Measurements from ENCODE around the gene MED15. TPM values are rescaled to one million over a fixed set of nuclear protein-coding genes. Genes with fewer than 3 reads are reported as not detected.
"Not testable (repeated sequence)": the region's sequence is repeated elsewhere in the genome, so short reads cannot be mapped to it uniquely, and the experiment has no call there.

Gene MED15
- total and polyA plus RNA-seq, 3 experiments from 2014 or later, result 98.0 to 120 (median 106) TPM

DNA sequence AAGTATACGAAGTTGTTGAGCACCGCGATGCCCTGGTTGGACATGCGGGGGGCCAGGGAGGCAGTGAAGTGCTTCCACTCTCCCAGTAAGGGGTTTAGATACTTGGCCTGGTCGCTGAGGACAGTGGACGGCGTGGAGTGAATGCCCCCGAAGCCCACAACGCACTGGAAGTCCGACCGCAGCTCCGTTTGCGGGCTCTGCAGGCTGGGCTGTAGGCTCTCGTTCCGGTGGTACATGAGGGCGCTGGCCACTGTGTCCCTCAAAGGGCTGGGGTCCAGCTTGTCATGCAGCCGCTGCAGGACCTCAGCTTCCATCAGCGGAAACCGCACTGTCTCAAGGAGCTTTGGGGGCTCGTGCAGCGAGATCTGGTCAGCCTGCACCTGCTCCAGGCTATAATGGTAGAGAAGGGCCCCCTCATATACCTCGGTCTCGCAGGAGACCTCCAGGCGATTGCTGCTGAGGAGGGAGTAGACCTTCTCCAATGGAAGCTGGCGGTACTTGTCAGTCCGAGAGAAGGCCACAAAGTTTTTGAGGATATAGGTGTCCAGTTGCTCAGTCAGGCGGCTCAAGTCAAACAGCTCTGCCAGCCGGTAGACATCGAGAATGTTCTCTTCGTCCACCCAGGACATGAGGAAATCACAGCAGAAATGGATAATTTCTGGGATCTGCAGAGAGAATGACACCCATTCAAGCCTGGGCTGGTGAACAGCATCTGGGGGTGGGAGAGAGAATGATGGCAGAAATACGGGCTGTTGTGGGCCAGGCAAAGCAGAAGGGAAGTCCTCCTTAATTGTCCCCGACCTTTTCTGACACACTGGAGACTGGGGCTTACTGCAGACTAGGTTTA lies 42.3 kb upstream of the MED15 start:
- Histone ChIP-seq H3K9me3 (ENCODE audit: low read length) (no peaks in the 10 kb centered on the region), H3K36me3 (ENCODE audit: insufficient read depth, low read length) (no peaks in the 10 kb centered on the region), H3K4me1 (ENCODE audit: insufficient read depth, low read length) (peaks cover 67% of the 10 kb centered on the region), H3K27ac (ENCODE audit: low read depth, low read length) (peak overlapping the region; percentile 66), H3K27me3 (ENCODE audit: insufficient read depth, low read length, poor library complexity, severe bottlenecking) (no peaks in the 10 kb centered on the region), H3K4me3 (ENCODE audit: low read length) (peak overlapping the region; percentile 7)
- H3K4me1 Mint-ChIP-seq, result peaks cover 58 to 66% (median 62%) of the 10 kb centered on the region in 3 donors
- H3K27ac Mint-ChIP-seq, result peak overlapping the region; percentile 91 to 99 (median 97)
- POLR2A ChIA-PET, result interaction anchor here (0.6 to 2.4 kb wide), 11 partner anchors 30 to 143 kb away, joined by 3 to 16 read pairs (median 8); partner anchors contain the start of genes KLHL22 and MED15
- no peaks in the 10 kb centered on the region for H3K27me3 Mint-ChIP-seq
- no peak for DNase-seq
- CTCF ChIA-PET, result interaction anchor here (1.0 to 3.7 kb wide), 9 partner anchors 9 to 104 kb away, joined by 3 to 28 read pairs (median 7); no protein-coding TSS in a partner anchor
- H3K9me3 Mint-ChIP-seq, result no peaks in the 10 kb centered on the region
- peaks cover 10 to 22% (median 12%) of the 10 kb centered on the region in 3 donors for H3K36me3 Mint-ChIP-seq
- H3K4me3 Mint-ChIP-seq, result peak overlapping the region in 6 of 7 donors; percentile 54 to 85 (median 68)

DNA sequence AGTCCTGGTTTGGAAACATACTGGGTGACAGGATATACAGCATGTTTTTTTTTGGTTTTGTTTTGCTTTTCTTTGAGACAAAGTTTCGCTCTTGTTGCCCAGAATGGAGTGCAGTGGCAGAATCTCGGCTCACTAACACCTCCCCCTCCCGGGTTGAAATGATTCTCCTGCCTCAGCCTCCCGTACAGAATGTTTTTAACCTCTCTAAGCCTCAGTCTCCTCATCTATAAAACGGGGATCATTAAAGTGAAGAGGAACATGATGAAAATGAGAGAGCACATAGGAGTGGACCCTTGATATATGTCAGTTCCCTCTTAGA lies 41.7 kb upstream of the MED15 start:
- Histone ChIP-seq H3K27ac (ENCODE audit: low read depth, low read length) (no peak overlapping the region), H3K4me3 (ENCODE audit: low read length) (no peak overlapping the region), H3K9me3 (ENCODE audit: low read length) (no peaks in the 10 kb centered on the region), H3K4me1 (ENCODE audit: insufficient read depth, low read length) (peaks cover 67% of the 10 kb centered on the region), H3K27me3 (ENCODE audit: insufficient read depth, low read length, poor library complexity, severe bottlenecking) (no peaks in the 10 kb centered on the region), H3K36me3 (ENCODE audit: insufficient read depth, low read length) (peaks cover 2% of the 10 kb centered on the region)
- no peaks in the 10 kb centered on the region for H3K27me3 Mint-ChIP-seq
- CTCF ChIA-PET, result interaction anchor here (1.1 kb wide), 1 partner anchor 26 kb away, joined by 4 read pairs; no protein-coding TSS in a partner anchor
- H3K36me3 Mint-ChIP-seq, result peaks cover 11 to 25% (median 16%) of the 10 kb centered on the region in 3 donors
- DNase-seq, result peak in 1 of 5 donors; percentile 13
- POLR2A ChIA-PET, result interaction anchor here (0.7 kb wide), 1 partner anchor 143 kb away, joined by 4 read pairs; no protein-coding TSS in a partner anchor
- H3K4me1 Mint-ChIP-seq, result peaks cover 58 to 66% (median 61%) of the 10 kb centered on the region in 3 donors
- peak overlapping the region; percentile 91 to 99 (median 96) for H3K27ac Mint-ChIP-seq
- peak overlapping the region in 6 of 7 donors; percentile 54 to 85 (median 60) for H3K4me3 Mint-ChIP-seq
- no peaks in the 10 kb centered on the region for H3K9me3 Mint-ChIP-seq

DNA sequence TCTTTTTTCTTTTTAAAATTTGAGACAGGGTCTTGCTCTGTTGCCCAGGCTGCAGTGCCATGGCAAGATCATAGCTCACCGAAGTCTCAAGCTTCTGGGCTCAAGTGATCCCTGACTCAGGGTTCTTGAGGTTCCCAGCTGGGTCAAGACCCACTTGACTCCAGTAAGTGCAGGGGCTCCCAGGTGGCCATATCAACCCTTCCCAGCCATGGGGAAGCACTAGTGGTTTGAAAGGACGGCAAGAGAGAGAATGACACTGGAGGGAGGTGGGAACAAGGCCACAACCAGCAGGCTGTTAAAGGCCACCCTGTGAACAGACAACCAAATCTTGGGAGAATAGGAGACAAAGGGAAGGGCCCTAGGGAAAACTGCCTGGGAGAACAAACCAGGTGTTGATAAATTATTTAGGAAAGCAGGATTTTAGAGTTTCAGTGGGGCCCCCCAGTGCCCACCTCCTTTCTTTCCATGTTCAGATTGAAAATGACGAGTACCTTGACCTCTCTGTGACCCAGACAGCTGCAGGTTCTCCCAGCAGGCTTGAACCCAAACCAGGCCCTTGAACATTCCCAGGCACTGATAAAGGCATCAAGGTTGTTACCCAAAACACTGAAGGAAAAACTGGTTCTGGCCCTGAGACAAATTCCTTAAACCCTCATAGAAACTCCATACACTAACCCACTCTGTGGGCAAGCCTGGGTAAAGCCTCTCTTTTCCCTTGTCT lies 40.6 kb upstream of the MED15 start:
- H3K36me3 Mint-ChIP-seq, result peaks cover 9 to 31% (median 17%) of the 10 kb centered on the region in 3 donors
- peak overlapping the region; percentile 56 to 95 (median 73) for H3K27ac Mint-ChIP-seq
- peaks cover 67% of the 10 kb centered on the region for H3K4me1 ChIP-seq (ENCODE audit: insufficient read depth, low read length)
- H3K4me3 Mint-ChIP-seq, result no peak overlapping the region
- no peaks in the 10 kb centered on the region for H3K27me3 ChIP-seq (ENCODE audit: insufficient read depth, low read length, poor library complexity, severe bottlenecking)
- CTCF ChIA-PET, result interaction anchor here (2.1 kb wide), 1 partner anchor 10 kb away, joined by 8 read pairs; no protein-coding TSS in a partner anchor
- peaks cover 55 to 61% (median 56%) of the 10 kb centered on the region in 3 donors for H3K4me1 Mint-ChIP-seq
- no peak overlapping the region for H3K4me3 ChIP-seq (ENCODE audit: low read length)
- H3K36me3 ChIP-seq (ENCODE audit: insufficient read depth, low read length), result peaks cover 13% of the 10 kb centered on the region
- POLR2A ChIA-PET, result no interaction called here
- no peak for DNase-seq
- no peak overlapping the region for H3K27ac ChIP-seq (ENCODE audit: low read depth, low read length)
- H3K9me3 Mint-ChIP-seq, result no peaks in the 10 kb centered on the region
- H3K9me3 ChIP-seq (ENCODE audit: low read length), result no peaks in the 10 kb centered on the region
- no peaks in the 10 kb centered on the region for H3K27me3 Mint-ChIP-seq

DNA sequence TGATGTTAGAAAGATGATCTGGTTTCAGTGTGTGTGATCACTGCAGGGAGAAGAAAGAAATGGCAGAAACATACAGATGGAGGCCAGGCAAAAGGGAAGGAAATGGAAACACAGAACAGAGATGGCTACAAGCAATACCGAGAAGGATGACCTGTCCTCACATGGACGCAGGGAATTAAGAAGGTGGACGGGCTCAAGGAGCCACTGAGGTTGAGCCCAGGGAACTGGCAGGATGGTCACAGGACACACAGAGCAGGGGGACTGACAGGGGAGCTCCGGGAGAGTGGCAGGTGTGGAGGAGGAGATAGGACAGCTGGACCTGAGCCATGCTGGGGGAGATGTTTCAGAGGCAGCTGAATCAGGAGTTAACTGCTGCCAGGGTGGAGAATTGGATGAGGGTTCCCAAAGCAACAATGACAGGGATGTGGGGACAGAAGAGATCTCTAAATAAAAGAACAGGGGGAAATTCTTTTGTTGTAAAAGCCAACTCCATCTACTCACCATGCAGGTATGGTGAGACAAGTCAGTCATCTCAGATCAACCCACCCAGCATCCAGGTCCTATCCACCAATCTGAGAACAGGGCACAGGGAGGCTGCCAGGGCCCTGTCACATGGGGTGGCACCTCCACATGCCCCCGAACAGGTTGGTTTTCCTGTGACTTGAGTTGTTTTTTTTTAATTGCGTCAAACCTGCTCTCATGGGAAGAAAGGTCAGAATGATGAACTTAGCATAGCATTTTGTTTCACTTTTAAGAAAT lies 38.1 kb upstream of the MED15 start:
- ChIA-PET CTCF (no interaction called here), POLR2A (no interaction called here)
- H3K9me3 ChIP-seq (ENCODE audit: low read length), result no peaks in the 10 kb centered on the region
- H3K4me3 ChIP-seq (ENCODE audit: low read length), result no peak overlapping the region
- no peaks in the 10 kb centered on the region for H3K27me3 ChIP-seq (ENCODE audit: insufficient read depth, low read length, poor library complexity, severe bottlenecking)
- no peak overlapping the region for H3K27ac ChIP-seq (ENCODE audit: low read depth, low read length)
- Mint-ChIP-seq H3K27me3 (no peaks in the 10 kb centered on the region), H3K36me3 (peaks cover 9 to 29% (median 17%) of the 10 kb centered on the region in 3 donors), H3K4me3 (peak overlapping the region in 2 of 7 donors; percentile 1 to 58), H3K9me3 (no peaks in the 10 kb centered on the region), H3K4me1 (peaks cover 34 to 40% (median 36%) of the 10 kb centered on the region in 3 donors), H3K27ac (peak overlapping the region; percentile 19 to 94 (median 88))
- no peak for DNase-seq
- peaks cover 13% of the 10 kb centered on the region for H3K36me3 ChIP-seq (ENCODE audit: insufficient read depth, low read length)
- H3K4me1 ChIP-seq (ENCODE audit: insufficient read depth, low read length), result peaks cover 47% of the 10 kb centered on the region

DNA sequence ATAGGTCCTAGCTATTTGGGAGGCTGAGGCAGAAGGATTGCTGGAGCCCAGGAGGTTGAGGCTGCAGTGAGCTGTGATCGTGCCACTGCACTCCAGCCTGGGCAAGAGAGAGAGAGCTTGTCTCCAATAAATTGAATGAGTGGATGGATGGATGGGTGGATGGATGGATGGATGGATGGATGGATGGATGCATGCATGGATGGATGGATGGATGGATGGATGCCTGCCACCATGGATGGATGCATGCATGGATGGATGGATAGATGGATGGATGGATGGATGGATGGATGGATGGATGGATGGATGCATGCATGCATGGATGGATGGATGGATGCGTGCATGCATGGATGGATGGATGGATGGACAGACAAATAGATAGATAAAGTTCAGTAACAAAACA lies 36.9 kb upstream of the MED15 start:
- CTCF ChIA-PET, result interaction anchor here (0.7 to 1.3 kb wide), 2 partner anchors 8 to 22 kb away, joined by 3 read pairs; no protein-coding TSS in a partner anchor

DNA sequence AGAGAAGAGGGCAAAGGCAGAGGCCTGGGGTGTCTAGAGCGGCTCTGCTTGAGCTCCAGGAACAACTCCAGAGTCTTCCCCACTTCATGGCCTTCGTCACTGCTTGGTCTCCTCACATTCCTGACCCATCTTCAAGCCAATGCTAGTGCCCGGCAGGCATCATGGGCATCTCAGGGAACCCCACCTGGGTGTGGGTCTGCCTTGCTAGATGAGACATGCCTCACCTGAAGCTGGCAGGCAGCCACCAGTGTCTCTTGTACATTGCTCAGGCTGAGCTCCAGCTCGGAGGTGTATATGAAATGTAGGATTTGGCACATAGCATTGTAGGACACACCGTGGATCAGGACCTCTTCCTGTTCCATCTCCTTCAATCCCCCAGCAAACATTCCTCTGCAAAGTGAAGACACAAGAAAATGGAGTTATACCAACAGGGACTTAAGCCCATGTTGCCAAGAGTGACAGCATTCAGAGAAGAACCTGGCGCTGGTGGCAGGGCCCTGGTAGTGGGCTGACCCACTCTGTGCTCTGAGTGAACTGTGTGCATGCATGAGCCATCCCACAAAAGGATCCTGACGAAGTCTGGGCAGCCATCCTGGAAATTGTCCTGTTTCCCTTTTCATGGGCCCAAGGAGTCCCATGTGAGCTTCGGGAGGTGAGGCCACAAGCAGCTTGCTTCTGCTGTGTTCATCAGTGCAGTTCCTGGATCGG lies 36.1 kb upstream of the MED15 start:
- H3K4me1 Mint-ChIP-seq, result peaks cover 21 to 35% (median 35%) of the 10 kb centered on the region in 3 donors
- peak overlapping the region in 4 of 8 donors; percentile 11 to 91 (median 52) for H3K27ac Mint-ChIP-seq
- Histone ChIP-seq H3K27ac (ENCODE audit: low read depth, low read length) (no peak overlapping the region), H3K4me1 (ENCODE audit: insufficient read depth, low read length) (peaks cover 41% of the 10 kb centered on the region), H3K9me3 (ENCODE audit: low read length) (no peaks in the 10 kb centered on the region), H3K4me3 (ENCODE audit: low read length) (no peak overlapping the region), H3K36me3 (ENCODE audit: insufficient read depth, low read length) (peaks cover 13% of the 10 kb centered on the region), H3K27me3 (ENCODE audit: insufficient read depth, low read length, poor library complexity, severe bottlenecking) (no peaks in the 10 kb centered on the region)
- H3K36me3 Mint-ChIP-seq, result peaks cover 9 to 25% (median 11%) of the 10 kb centered on the region in 3 donors
- H3K4me3 Mint-ChIP-seq, result no peak overlapping the region
- H3K9me3 Mint-ChIP-seq, result no peaks in the 10 kb centered on the region
- H3K27me3 Mint-ChIP-seq, result no peaks in the 10 kb centered on the region
- no peak for DNase-seq
- ChIA-PET POLR2A (interaction anchor here (0.6 kb wide), 1 partner anchor 143 kb away, joined by 6 read pairs; no protein-coding TSS in a partner anchor), CTCF (interaction anchor here (0.6 to 1.3 kb wide), 3 partner anchors 11 to 101 kb away, joined by 3 read pairs; no protein-coding TSS in a partner anchor)

More for the DNA sequence above, 36.9 kb upstream of the MED15 start:
- H3K9me3 Mint-ChIP-seq; H3K27me3 Mint-ChIP-seq; H3K27ac ChIP-seq (ENCODE audit: low read depth, low read length); H3K9me3 ChIP-seq (ENCODE audit: low read length); H3K4me3 ChIP-seq (ENCODE audit: low read length); DNase-seq; POLR2A ChIA-PET; H3K27me3 ChIP-seq (ENCODE audit: insufficient read depth, low read length, poor library complexity, severe bottlenecking); H3K4me3 Mint-ChIP-seq: not testable (repeated sequence)
- H3K4me1 Mint-ChIP-seq, result peaks cover 25 to 36% (median 34%) of the 10 kb centered on the region in 3 donors
- peaks cover 9 to 27% (median 15%) of the 10 kb centered on the region in 3 donors for H3K36me3 Mint-ChIP-seq
- H3K4me1 ChIP-seq (ENCODE audit: insufficient read depth, low read length), result peaks cover 47% of the 10 kb centered on the region
- H3K27ac Mint-ChIP-seq, result peak overlapping the region in 3 of 8 donors; percentile 29 to 90 (median 59)
- H3K36me3 ChIP-seq (ENCODE audit: insufficient read depth, low read length), result peaks cover 13% of the 10 kb centered on the region
